ENCODE results near the gene SF1.

SF1 gene

DNA sequence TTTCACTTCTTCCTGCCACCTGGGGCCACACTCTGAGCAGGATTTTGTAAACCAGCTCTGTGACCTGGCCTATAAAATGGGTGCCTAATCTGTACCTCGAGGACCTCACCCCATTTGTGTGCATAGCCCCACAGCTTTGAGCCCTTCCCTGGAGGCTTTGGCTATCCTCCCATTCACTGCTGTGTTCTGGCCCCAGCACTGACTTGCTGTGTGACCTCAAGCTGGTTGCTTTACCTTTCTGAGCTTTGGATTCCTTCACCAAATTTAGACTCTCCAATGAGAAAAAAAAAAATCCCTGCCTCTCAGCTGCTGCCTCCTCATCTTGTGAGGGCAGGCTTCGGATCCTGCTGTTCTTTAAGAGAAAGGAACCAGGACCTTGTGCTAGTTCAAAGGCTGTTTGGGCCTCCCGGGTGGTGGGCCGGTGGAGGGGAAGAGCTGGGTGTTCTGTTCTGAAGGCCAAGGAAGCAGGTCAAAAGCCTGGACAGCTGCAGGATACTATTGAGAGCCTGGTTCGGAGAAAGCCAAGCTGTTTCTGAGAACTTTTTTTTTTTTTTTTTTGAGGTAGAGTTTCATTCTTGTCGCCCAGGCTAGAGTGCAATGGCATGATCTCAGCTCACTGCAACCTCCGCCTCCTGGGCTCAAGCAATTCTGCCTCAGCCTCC lies 17.5 kb downstream of the SF1 start:
- DNase-seq: no peak

- no peak for DNase-seq
These were observed 18.3 kb downstream of the SF1 start, which contains the start of gene PYGM for GRCh38 chr11:64759722-64760719. TSS of gene PYGM (minus strand) at chr11:64759974. CDS start at chr11:64759898, 76 bp downstream.

DNA sequence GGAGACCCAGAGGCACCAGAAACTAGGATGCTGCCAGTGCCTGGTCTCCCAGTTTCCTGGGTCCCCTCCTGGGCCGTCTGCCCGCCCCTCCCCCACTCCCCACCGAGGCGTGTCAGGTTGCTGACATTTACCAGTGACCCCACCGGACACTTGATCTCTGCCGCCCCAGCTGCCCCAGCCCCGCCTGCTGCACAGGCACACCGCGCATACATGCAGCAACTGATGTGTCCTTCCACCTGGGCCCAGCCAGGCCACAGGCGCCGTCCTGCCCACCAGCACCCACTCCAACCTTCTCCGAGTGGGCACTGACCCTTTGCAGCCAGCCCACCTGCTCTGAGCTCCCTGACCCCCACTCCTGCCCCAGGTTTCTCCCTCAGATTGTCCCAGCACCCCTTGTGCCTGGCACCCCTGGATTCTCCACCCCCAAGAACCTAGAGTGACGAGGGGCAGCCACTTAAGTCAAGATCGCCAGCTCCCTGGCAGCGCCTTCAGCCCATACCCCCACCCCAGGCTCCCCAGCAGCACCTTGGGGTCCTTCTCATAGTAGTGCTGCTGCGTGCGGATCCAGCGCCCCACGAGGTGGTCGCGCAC lies 19.1 kb downstream of the SF1 start:
- DNase-seq: no peak

DNA sequence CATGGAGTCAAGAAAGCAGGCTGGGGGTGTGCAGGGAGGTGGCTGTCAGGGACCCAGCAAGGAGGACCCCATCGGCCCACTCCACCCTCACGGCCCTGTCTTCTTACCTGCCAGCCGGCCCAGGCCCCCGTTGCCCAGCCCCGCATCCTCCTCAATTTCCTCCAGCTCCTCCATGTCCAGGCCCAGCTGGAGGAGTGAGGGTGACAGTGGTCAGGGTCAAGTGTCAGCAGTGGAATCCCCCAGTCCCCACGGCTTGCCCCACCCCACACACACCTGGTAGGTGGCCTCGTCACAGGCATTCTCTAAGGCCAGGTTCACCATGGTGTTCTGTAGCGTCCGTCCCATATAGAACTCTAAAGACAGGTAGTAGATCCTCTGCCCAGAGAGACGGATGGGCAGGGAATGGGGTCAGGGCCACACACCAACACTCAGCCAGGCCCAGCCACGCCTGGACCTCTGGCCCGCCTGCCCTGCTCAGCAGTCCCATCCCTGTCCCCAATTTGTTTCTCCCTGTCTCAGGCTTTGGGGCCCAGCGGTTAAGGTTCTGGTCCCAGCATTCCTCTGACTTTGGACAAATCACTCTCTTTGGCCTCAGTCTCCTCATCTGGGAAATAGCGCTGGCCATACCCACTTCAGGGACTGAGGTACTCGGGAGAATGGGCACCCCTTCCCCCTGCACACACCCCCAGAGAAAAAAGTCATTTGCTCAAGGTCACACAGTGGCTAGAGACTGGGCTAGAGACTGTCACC lies 19.8 kb downstream of the SF1 start:
- DNase-seq: no peak

DNA sequence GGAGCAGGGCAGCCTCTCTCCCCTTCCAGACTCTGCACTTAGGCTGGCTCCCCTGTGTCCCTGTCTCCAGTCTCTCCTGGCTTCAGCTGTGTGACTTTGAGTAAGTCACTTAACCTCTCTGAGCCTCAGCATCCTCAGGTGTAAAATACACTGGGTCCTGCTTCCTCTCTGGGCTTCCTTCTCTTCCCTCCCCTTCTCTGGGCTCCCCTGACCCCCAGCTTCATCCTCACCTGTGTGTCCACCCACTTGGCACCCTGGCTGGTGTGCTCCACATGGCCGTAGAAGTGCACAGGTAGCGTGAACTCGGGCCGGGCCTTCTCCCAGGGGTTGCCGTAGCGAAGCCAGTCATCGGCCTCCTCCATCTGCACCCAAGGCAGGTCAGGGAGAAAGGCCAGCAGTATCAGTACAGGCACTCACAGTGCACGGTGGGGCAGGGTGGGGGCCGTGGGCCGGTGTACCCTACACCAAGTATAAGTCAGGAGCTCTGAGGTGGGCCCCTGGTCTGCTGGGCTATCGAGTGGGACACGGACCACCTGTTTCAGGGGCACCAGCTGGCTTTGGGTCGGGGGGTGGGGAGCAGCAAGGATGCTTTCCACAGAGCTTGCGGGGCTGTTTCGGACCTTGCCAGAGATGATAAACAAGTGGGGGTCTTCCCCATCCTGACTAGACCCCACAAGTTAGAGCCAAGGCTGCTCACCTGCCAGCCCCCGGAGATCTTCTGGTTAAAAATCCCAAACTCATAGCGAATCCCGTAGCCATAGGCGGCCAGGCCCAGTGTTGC lies 20.6 kb downstream of the SF1 start:
- no peak for DNase-seq

- DNase-seq: no peak
These were observed 22.5 kb downstream of the SF1 start for GRCh38 chr11:64755681-64756361.

DNA sequence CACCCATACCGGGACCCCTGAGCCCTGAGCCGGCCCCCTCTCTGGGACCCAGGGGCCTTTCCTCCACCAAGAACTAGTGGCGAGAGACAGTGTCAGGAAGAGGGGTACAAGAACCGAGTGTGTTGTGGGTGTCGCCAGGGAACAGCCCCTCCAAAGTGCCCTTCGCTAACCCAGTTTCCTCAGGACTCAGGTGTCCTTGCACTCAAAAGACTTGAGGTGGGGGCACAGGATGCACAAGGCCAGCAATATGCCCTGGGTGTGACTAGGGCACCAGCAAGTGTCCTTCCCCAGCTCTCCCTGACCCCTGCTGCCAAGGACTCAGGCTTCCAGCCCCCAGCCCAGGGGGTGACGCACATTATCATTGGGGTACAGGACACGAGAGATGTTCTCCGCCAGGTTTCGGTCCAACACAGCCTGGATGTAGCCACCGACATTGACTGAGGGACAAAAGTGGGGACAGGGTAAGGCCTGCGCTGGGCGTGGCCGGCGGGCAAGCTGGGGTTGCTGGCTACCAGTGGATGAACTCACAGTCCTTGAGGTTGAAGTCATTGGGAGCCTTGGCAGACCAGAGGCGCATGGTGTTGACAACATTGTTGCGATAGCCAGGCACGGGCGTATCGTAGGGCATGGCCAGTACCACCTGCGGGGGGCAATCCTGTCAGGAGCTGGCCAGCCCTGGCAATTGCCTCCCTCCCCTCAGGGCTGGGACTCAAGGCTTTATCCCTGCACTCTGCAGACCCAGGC lies 23.3 kb downstream of the SF1 start:
- DNase-seq: no peak

- no peak for DNase-seq
These were observed 24.0 kb downstream of the SF1 start for GRCh38 chr11:64754124-64754918.

DNA sequence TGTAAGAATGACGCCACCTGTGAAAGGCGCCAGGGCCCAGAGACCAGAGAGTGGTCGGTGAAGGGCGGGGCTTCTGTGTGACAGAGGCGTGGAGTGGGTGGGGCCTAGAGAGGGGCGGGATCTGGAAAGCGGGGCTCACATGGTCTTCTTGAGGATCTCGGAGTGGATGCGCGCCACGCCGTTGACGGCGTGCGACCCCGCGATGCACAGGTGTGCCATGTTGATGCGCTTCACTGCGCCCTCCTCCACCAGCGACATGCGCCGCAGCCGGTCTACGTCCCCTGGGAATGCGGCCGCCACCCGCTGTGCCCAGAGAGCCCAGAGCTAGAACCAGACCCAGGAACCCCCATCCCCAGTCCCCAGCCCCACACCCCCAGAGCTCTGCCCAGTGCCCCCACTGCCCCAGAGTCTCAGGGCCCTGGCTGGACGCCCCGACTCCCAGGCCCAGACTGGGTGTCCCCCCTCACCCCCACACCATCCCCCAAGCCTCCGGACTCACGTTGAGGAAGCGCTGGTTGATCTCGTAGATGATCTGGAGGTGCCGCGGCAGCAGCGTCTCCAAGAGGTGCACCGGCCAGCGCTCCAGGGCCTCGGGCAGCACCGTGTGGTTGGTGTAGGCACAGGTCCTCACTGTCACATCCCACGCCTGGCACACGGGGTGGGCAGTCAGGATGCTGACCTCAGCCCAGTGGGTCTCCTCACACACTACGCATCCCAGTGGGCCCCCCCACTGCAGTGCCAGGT lies 24.8 kb downstream of the SF1 start:
- DNase-seq: no peak

GRCh38 chr11:64753019-64753379 lies 25.3 kb downstream of the SF1 start:
- DNase-seq: no peak

- no peak for DNase-seq
These were observed 26.0 kb downstream of the SF1 start for GRCh38 chr11:64752175-64752970.

GRCh38 chr11:64751580-64751979 lies 26.8 kb downstream of the SF1 start:
- no peak for DNase-seq

GRCh38 chr11:64751136-64751535 lies 27.2 kb downstream of the SF1 start:
- no peak for DNase-seq

DNA sequence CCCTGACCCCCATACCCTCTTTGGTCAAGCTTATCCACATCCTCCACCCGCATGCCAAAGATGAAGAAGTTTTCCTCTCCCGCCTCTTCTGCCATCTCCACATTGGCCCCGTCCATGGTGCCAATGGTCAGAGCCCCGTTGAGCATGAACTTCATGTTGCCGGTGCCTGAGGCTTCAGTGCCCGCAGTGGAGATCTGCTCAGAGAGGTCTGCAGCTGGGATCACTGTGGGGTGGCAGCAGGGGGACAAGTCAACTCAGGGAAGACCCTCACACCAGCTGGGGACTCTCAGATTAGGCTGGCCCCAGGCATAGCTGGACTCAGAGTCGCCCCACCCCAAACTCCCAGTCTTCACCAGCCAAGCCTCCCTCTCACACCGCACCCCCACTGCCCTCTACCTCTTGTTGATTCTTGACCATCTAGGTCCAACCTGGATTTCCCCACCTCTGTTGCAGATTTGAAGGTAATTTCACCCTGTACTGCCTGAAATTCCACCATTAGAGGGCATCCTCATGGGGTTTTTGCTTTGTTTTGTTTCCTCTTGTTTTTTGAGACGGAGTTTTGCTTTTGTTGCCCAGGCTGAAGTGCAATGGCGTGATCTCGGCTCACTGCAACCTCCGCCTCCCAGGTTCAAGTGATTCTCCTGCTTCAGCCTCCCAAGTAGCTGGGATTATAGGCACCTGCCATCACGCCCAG lies 27.8 kb downstream of the SF1 start:
- no peak for DNase-seq

GRCh38 chr11:64747961-64748665 lies 30.2 kb downstream of the SF1 start:
- DNase-seq: no peak

GRCh38 chr11:64746486-64746885 lies 31.9 kb downstream of the SF1 start:
- DNase-seq: no peak

All from activated naive CD4-positive, alpha-beta T cell (primary cell).